ENCODE data around the gene COP1. TPM values are rescaled to one million over a fixed set of nuclear protein-coding genes. Genes with fewer than 3 reads are reported as not detected.

The COP1 gene
- total RNA-seq, 4 donors from 2014 or later = 32.5 to 60.1 (median 35.7) TPM

- intact Hi-C loops (cut with DNase I) = no loop called here
- H3K9me3 ChIP-seq = no peaks in the 10 kb centered on the region
- no peaks in the 10 kb centered on the region for H3K27me3 ChIP-seq
- no peak overlapping the region for H3K27ac ChIP-seq
- WGBS, 2 donors = 76 to 85% methylated on average over 7 to 8 of the region's 8 CpGs
- TF ChIP-seq POLR2A (IDR thresholded peaks at IDR 0.05) = no peak
- TF ChIP-seq CTCF (IDR thresholded peaks at IDR 0.05) = no peak
- DNase-seq = no peak
- no peaks in the 10 kb centered on the region for H3K4me1 ChIP-seq
- H3K4me3 ChIP-seq = no peak overlapping the region
- no peaks in the 10 kb centered on the region for H3K36me3 ChIP-seq
These were observed 13.1 kb upstream of the COP1 start for GRCh38 chr1:176220100-176220689.

DNA sequence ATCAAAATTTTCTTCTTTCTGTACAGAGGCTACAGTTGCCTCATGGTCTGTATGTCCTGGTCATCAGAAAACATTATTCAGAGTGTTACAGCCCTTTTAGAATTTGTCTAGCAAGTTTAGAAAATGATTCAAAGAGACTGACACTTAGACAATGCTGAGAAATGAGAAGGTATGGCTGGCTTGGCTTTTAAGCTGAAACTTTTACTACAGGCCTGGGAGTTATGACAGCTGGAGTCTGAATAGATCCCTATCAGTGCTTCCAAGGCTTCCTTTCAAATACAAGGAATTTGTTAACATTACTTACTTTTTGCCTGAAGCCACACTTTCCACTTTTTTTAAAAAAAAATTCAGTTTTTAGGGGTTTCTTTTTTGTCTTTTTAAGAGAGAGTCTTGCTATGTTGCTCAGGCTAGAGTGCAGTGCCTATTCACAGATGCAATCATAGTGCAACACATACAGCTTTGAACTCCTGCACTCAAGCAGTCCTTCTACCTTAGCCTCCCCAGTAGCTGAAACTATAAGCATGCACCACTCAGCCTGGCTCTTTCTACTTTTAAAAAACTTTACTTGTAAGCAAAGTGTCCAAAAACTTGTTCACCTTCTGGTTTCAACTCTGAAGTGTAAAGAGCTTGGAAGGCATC is 10.5 kb upstream of the COP1 start:
- TF ChIP-seq POLR2A (IDR thresholded peaks at IDR 0.05) = no peak
- no peak for TF ChIP-seq CTCF (IDR thresholded peaks at IDR 0.05)
- intact Hi-C loops (cut with DNase I) = no loop called here
- H3K27ac ChIP-seq = no peak overlapping the region
- DNase-seq = no peak
- H3K4me1 ChIP-seq = no peaks in the 10 kb centered on the region
- no peaks in the 10 kb centered on the region for H3K36me3 ChIP-seq
- H3K27me3 ChIP-seq = no peaks in the 10 kb centered on the region
- no peak overlapping the region for H3K4me3 ChIP-seq
- no peaks in the 10 kb centered on the region for H3K9me3 ChIP-seq

DNA sequence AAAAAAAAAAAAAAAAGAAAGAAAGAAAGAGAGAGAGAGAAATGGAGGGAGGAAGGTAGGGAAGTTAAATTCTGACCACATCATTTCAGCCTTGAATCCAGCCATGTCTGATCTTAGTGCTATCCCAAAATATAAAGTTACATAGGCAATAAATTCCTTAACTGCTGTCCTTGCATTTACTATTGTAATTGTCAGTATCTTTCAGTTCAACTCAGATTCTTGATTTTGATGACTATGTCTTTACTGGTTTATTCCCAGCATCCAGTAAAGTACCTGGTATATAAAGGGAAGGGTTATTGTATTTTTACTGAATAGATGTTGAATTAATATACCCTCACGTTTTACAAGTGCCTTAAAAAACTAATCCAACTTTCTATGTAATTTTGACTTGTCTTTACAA is 8.9 kb upstream of the COP1 start:
- intact Hi-C loops (cut with DNase I) = no loop called here
- DNase-seq = no peak
- Histone ChIP-seq H3K36me3 (no peaks in the 10 kb centered on the region), H3K4me1 (no peaks in the 10 kb centered on the region), H3K4me3 (no peak overlapping the region), H3K9me3 (no peaks in the 10 kb centered on the region), H3K27me3 (no peaks in the 10 kb centered on the region), H3K27ac (no peak overlapping the region)
- WGBS, 2 donors = 17 to 50% methylated on average over 1 of the region's 1 CpG
- no peak for TF ChIP-seq POLR2A (IDR thresholded peaks at IDR 0.05)
- TF ChIP-seq CTCF (IDR thresholded peaks at IDR 0.05) = no peak

DNA sequence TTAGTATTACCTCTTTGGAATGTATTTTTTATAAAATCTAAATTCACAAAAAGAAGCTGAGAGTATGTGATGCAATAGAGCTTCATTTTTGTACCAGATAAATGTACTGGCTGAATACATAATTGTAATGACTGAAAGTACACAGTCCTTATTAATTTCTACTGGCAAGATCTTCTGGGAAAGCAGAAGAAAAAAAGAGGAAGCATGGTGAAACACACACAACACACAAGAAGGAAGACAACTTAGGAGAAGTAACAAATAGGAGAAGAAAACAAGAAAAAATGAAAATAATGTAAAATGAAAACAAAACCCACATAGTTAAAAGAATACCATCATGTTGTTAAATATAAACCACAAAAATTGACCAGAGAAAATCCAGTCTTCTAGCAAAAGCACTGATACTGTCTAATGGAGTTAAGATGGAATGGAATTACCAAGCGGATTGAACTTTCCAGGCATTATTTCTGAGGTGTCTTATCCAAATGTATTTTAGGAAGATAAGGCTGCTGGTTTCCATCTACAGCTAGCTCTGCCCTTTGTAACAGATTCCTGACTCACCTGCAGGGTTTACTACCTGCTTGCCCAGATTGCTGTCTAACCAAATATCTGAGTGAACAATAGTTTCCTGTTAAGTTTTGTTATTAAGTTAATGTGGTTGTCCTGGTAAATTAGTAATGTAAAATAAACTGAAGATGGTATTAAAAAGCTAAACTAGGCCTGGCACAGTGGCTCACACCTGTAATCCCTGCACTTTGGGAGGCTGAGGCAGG is 4.5 kb upstream of the COP1 start:
- 89 to 93% methylated on average over 1 of the region's 1 CpG for WGBS, 2 donors
- Histone ChIP-seq H3K27ac (peak overlapping the region in 1 of 4 donors; percentile 14), H3K4me3 (no peak overlapping the region), H3K36me3 (no peaks in the 10 kb centered on the region), H3K27me3 (no peaks in the 10 kb centered on the region), H3K9me3 (no peaks in the 10 kb centered on the region), H3K4me1 (peaks cover 0 to 11% (median 5%) of the 10 kb centered on the region in 3 donors)
- TF ChIP-seq CTCF (IDR thresholded peaks at IDR 0.05) = no peak
- no peak for TF ChIP-seq POLR2A (IDR thresholded peaks at IDR 0.05)
- no peak for DNase-seq
- intact Hi-C loops (cut with DNase I) = no loop called here

- TF ChIP-seq CTCF (IDR thresholded peaks at IDR 0.05) (no peak), POLR2A (IDR thresholded peaks at IDR 0.05) (no peak)
- Histone ChIP-seq H3K4me3 (peak overlapping the region; percentile 91 to 96 (median 92)), H3K27ac (peak overlapping the region; percentile 97 to 99 (median 98)), H3K9me3 (no peaks in the 10 kb centered on the region), H3K27me3 (no peaks in the 10 kb centered on the region), H3K36me3 (no peaks in the 10 kb centered on the region), H3K4me1 (peaks cover 0 to 41% (median 19%) of the 10 kb centered on the region in 3 donors)
- intact Hi-C loops (cut with DNase I) = no loop called here
- WGBS, 2 donors = 38 to 53% methylated on average over 9 of the region's 9 CpGs
- no peak for DNase-seq
These were observed 948 bp upstream of the COP1 start for GRCh38 chr1:176208034-176208433.

Data from esophagus squamous epithelium (tissue), 5 donors.